ENCODE data around the gene CCNB1IP1.

DNA sequence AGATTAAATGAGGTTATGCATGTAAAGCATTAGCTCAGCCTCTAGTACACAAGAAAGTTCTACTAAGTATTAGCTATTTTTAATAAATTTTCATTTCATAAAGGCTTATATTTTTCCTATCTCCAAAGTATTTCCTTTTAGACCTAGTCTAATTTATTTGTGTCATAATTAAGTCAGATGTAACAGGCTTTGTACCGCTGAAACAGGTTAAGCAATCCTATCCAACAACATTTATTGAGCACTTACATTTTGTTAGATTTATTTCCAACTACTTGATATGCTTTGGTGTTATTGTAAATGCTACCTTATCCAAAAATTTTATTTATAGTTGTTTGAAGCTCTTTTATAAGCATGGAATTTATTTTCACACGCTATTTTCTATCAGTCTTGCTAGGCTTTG, 8.6 kb upstream of the CCNB1IP1 start:
- TF ChIP-seq ZNF274 (IDR thresholded peaks at IDR 0.05; ENCODE audit: low read depth, low read length) (no peak), YY1 (IDR thresholded peaks at IDR 0.05; ENCODE audit: insufficient read depth, insufficient read length) (no peak)
